GM18508 (cell line): ENCODE data around the gene COX4I2.

ENCODE experiments used
- ATAC-seq: cut with Tn5 transposase; IDR thresholded peaks from one replicate; pipeline ENCODE4 v1.9.1; 2021; ENCODE audit warnings: moderate number of reproducible peaks; ENCODE audit not compliant: insufficient read depth, unreplicated experiment

The COX4I2 gene

GRCh38 chr20:31690124-31690666 is 52.5 kb downstream of the COX4I2 start:
- no peak for ATAC-seq

- ATAC-seq = no peak
Observed at GRCh38 chr20:31691646-31692275, 54.0 kb downstream of the COX4I2 start.

- ATAC-seq = no peak
Observed at GRCh38 chr20:31693402-31693801, 55.7 kb downstream of the COX4I2 start.

- no peak for ATAC-seq
Observed at GRCh38 chr20:31693987-31694661, 56.4 kb downstream of the COX4I2 start.
